Cardiac fibroblast (primary cell): Measurements from ENCODE around the gene GNPTAB.
A peak's percentile ranks its signal among the peaks of the same experiment; 100 is the strongest.

Experiments
- DNase-seq, 2 donors: peaks; one replicate each; pipeline versions ENCODE4 v3.0.0 to v3.0.0-alpha.2; 2010; ENCODE audit warnings: low read depth in 2 of 2
- H3K4me3 ChIP-seq, 2 donors: replicated peaks in 1 of 2; 1 replicate in 1 of 2; 2 replicates in 1 of 2; pipeline ENCODE4 v1.5.1; 2011; ENCODE audit warnings: low read depth in 2 of 2, low read length in 2 of 2, mild to moderate bottlenecking in 2 of 2, moderate library complexity in 1 of 2
- TF ChIP-seq, protein P1 (sequence below): IDR thresholded peaks from one replicate; pipeline ENCODE4 v1.5.1; 2011; ENCODE audit warnings: low read depth, mild to moderate bottlenecking, low read length, inconsistent platforms

Gene GNPTAB

DNA sequence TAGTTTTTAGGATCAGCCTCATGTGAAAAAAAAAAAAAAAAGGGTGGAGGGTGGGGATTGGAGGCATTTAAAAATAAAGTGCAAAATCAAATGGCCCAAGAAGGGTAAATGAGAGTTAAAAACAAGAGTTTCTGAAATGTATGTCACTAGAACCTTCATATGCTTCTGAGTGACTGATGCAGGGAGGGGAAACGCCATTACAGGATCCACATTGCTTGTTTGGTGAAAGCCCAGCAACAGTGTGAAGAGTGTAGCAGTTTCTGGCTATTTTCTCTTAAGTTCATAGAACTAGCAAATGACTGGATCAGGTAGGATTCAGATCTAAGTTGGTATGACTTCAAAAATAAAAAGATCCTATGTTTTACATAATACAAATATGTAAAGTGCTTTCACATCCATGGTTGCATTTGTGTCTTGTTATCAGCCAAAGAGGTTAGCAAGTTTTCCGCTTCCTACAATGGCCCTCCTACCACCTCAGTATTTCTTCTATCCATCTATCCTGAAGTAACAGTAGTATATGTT lies 130.4 kb downstream of the GNPTAB start:
- DNase-seq: no peak
- H3K4me3 ChIP-seq: no peak overlapping the region
- TF ChIP-seq, protein P1, sequence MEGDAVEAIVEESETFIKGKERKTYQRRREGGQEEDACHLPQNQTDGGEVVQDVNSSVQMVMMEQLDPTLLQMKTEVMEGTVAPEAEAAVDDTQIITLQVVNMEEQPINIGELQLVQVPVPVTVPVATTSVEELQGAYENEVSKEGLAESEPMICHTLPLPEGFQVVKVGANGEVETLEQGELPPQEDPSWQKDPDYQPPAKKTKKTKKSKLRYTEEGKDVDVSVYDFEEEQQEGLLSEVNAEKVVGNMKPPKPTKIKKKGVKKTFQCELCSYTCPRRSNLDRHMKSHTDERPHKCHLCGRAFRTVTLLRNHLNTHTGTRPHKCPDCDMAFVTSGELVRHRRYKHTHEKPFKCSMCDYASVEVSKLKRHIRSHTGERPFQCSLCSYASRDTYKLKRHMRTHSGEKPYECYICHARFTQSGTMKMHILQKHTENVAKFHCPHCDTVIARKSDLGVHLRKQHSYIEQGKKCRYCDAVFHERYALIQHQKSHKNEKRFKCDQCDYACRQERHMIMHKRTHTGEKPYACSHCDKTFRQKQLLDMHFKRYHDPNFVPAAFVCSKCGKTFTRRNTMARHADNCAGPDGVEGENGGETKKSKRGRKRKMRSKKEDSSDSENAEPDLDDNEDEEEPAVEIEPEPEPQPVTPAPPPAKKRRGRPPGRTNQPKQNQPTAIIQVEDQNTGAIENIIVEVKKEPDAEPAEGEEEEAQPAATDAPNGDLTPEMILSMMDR: no peak

DNA sequence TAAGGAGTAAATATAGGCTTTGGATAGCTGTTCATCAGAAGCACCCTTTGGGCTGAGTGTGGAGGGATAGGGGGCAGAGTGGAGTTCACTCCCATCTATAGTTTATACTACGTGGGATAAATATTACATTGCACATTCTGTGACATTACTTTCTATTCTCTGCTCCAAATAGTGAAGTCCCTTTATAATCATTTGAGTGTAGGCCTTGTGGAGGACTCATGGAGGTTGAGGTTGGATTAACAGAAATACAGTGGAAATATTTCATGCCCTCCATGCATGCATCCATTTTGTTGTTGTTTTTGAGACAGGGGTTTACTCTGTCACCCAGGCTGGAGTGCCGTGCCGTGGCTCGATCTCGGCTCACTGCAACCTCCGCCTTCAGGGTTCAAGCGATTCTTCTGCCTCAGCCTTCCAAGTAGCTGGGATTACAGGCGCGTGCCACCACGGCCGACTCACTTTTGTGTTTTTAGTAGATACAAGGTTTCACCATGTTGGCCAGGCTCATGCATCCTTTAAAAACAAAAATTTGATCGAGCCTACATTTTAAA lies 131.9 kb downstream of the GNPTAB start:
- TF ChIP-seq, protein P1: peak; percentile 20
- peak in 1 of 2 donors; percentile 12 for DNase-seq
- H3K4me3 ChIP-seq: peak overlapping the region; percentile 73 to 82

DNA sequence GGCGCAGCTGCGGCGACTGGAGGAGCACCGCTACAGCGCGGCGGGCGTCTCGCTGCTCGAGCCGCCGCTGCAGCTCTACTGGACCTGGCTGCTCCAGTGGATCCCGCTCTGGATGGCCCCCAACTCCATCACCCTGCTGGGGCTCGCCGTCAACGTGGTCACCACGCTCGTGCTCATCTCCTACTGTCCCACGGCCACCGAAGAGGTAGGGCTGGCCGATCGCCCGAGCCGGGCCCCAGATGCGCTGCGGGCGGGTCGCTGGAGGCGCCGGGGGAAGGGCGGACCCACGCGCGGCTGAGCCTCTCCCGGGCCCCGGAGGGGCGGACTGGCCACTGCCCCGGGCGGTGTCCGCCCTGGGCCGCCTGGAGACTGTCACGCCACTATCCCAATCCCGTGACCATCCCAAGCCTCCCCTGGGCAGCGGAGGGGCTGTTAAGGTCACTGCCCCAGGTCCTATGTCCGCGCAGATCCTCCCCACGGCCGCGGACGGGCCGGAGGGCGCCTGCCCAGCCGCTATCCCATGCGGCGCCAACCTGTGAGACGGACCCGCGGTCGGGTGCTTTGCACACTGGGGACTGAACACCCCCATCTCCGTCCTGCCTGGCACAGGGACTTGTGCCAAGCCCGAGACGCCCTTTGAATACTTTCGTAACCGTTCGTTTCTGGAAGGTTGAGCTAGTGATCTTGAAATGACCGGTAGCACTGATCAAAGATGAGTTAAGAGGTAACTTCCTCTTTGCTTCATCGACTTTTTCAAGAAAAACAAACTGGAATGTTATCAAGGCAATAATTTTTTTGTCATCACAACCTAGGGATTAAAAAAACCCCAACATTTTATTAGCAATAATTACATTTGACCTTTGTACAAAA lies 132.6 kb downstream of the GNPTAB start:
- TF ChIP-seq, protein P1: no peak
- DNase-seq: peak; percentile 43 to 47
- peak overlapping the region; percentile 73 to 82 for H3K4me3 ChIP-seq

DNA sequence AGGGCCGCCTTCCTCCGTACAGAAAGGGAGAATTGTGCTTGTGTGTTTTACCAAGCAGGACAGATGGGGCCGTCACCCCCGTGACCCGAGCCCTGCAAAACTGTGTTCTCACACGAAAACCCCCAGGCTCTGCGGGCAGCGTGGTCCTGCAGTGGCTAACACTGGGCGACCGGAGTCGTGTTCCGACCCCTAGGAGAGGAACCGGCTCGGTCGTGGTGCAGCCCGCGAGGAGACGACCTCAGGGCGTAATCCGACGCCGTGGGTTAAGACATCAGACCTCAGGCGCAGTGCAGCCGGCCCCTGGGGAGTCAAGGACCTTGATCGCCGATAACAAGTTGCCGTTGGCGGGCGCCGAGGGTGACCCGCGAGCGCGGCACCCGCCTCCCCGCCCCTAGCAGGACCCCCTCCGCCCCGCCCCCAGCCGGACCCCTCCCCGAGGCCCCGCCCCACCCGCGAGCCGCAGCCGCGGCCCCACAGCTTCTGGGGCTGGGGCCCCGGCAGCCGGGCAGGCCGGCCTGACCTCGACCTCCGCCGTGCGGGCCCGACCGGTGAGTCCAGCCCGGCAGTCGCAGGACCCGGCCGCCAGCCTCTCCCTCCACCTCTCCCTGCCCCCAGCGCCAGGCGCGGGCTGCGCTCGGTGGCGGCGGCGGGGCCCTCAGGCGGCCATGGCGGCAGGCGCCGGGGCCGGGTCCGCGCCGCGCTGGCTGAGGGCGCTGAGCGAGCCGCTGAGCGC lies 133.4 kb downstream of the GNPTAB start, which contains the start of gene CHPT1:
CHPT1 (plus strand) TSS at position 444 of the 733 bp plus-strand sequence; CDS start at position 666, 222 bp downstream.
- peak within 1 kb of the TSS; percentile 73 to 82 for H3K4me3 ChIP-seq
- peak; percentile 27 to 31 for DNase-seq
- TF ChIP-seq, protein P1: no peak

DNA sequence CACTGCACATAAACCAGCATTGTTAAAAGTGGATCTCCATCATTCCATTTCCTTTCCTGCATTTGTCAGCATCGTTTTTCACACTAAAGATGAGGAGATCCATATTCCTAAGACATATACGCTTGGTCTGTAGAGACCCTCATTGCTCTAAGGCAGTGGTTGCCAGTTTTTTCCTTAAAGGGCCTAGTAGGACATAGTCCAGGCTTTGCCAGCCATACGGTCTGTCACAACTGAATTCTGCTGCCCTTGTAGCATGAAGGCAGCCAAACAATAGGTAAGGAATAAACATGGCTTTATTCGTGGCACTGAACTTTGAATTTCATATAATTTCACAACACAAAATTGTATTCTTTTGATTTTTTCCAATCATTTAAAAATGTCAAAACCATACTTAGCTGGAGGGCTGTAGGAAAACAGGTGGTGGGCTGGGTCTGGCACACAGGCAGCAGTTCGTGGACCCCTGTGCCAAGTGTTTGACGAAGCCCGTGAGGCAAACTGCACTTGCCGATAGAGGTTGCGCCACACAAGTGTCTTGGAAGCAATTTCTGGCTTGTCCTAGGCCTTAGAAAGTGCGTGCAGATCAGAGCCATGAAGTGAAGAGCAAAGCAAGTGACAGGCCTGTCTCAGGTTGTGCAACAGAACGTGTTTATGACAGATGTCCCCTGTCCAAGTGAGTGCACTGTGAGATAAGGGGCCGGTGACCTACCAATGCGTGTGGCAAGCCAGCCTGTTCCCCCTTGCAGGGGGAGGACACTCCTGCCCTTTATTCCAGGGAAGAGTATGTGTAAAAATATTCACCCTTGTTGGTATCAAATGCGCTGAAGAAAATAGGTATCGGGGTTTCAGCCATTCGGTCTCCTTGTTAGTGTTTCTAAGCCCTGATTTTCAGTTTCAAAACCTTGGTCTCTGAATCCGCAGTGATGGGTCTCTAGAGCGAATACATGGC lies 134.2 kb downstream of the GNPTAB start:
- H3K4me3 ChIP-seq: peak overlapping the region; percentile 73 to 74
- TF ChIP-seq, protein P1: no peak
- peak; percentile 8 to 25 for DNase-seq
